ENCODE data around the gene DPEP3. TPM values are rescaled to one million over a fixed set of nuclear protein-coding genes. Genes with fewer than 3 reads are reported as not detected.
A peak's percentile ranks its signal among the peaks of the same experiment; 100 is the strongest.

DPEP3 gene
- total RNA-seq, 2 donors from 2014 or later, result not detected

DNA sequence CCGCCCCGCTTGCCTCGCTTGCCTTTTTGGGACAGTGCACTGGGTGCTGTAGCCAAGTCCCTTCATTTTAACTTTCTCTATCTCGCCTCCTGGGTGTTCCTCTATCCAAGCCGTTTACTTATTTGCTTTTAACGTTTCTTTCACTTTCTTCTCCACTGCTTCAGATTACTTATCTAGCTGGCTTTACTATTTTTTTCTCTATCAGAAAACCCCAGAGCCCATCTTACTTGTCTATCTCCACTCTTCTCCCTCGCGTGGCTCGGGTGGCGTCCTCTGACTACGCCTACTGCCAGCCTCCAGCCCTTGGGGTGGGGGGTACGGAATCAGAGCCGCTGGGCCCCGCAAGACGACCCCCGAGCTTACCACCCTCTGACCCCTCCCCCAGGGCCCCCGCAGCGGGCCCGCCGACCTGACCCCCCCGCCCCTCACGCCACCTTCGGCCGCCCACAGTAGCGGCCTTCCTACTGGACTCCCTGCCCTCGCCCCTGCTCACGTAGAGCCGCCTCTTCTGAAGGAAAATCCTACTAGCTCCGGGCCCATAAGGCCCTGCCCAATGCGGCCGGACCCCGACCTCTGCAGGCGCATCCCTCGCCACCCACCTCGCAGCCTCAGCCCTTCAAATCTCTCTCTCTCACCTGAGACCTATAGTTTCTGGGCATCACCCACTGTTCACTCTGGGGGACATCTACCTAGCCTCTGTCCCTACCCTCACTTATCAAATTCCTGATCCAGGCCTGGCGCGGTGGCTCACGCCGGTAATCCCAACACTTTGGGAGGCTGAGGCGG lies 10.9 kb downstream of the DPEP3 start:
- peak overlapping the region; percentile 88 to 99 for H3K4me3 ChIP-seq
- H3K27me3 ChIP-seq, result no peaks in the 10 kb centered on the region
- TF ChIP-seq, protein P1, sequence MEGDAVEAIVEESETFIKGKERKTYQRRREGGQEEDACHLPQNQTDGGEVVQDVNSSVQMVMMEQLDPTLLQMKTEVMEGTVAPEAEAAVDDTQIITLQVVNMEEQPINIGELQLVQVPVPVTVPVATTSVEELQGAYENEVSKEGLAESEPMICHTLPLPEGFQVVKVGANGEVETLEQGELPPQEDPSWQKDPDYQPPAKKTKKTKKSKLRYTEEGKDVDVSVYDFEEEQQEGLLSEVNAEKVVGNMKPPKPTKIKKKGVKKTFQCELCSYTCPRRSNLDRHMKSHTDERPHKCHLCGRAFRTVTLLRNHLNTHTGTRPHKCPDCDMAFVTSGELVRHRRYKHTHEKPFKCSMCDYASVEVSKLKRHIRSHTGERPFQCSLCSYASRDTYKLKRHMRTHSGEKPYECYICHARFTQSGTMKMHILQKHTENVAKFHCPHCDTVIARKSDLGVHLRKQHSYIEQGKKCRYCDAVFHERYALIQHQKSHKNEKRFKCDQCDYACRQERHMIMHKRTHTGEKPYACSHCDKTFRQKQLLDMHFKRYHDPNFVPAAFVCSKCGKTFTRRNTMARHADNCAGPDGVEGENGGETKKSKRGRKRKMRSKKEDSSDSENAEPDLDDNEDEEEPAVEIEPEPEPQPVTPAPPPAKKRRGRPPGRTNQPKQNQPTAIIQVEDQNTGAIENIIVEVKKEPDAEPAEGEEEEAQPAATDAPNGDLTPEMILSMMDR (IDR thresholded peaks at IDR 0.05), result no peak
- H3K9me3 ChIP-seq, result no peaks in the 10 kb centered on the region
- peak overlapping the region; percentile 96 to 99 for H3K27ac ChIP-seq
- DNase-seq (ENCODE audit: low spot score), result no peak
- H3K36me3 ChIP-seq, result peaks cover 8% of the 10 kb centered on the region
- peaks cover 0 to 40% of the 10 kb centered on the region in 2 donors for H3K4me1 ChIP-seq

DNA sequence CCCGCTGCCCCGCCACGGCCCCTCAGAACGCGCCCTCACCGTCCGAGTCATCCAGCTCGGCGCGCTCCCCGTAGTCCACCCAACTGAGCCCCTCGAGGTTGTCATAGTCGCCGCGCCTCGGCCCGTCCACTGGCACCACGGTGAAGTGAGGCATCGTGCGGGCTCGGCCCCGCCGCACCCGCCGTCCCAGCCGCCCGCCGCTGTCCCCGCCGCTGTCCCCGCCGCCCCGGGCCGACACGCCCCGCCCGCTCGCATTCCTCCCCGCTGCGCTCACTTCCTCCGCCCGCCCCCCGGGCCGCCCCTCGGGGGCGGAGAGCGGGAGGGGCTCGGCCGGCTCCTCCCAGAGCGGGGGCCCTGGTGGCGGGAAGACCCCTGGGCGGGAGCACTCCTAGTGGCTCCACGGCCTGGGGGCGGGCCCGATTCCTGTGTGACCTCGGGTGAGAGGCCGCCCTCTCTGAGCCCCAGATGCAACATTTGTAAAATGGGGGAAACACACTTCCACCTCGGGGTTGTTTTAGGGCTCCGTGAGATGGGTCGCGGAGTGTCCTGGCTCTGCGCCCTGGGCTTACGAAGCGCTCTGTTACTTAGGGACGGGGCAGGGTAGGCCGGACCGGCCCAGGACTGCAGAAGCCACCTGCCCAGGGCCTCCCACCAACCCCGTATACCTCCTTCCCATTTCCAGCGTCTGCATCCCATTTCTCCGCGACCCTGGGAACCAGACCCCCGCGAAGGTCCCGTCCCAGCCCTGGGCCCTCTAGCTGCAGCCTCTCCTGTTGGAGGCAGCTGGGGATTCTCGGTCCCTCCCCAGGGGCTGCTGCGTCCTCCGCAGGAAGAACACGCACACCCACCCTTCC lies 11.7 kb downstream of the DPEP3 start, which contains the start of gene SLC12A4:
Gene SLC12A4, minus strand, starts transcription at position 238 of the 854 bp plus-strand sequence. Its CDS starts 84 bp downstream, at position 154.
- Histone ChIP-seq H3K9me3 (no peaks in the 10 kb centered on the region), H3K4me3 (peak within 1 kb of the TSS; percentile 88 to 99), H3K27ac (peak within 1 kb of the TSS; percentile 96 to 99), H3K4me1 (peaks cover 0 to 49% of the 10 kb centered on the region in 2 donors), H3K36me3 (peaks cover 9% of the 10 kb centered on the region), H3K27me3 (no peaks in the 10 kb centered on the region)
- peak; percentile 85 for DNase-seq (ENCODE audit: low spot score)
- TF ChIP-seq, protein P1 (IDR thresholded peaks at IDR 0.05), result peak in 1 of 2 donors; percentile 22

DNA sequence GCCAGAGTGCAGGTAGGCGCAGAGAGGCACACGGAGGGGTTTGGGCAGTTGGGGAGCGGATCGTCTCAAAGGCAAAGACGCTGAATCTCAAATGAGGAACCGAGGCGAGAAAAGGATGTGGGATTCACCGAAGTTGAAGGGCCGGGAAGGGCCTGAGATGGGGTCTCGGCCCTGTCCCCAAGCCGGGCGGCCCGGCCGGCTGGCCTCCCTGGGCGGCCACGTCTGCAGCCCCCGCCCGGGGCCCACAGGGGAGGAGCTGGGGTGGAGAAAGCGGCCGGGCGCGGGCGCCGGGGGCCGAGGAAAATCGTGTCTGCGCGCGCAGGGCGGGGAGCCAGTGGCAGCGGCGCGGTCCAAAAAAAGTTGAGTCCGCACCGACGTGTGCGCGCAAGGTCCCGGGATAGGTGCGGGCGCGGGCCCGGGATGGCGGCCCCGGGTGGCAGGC lies 12.3 kb downstream of the DPEP3 start:
- H3K36me3 ChIP-seq, result peaks cover 16% of the 10 kb centered on the region
- TF ChIP-seq, protein P1 (IDR thresholded peaks at IDR 0.05), result no peak
- H3K9me3 ChIP-seq, result no peaks in the 10 kb centered on the region
- peaks cover 0 to 55% of the 10 kb centered on the region in 2 donors for H3K4me1 ChIP-seq
- H3K27ac ChIP-seq, result peak overlapping the region; percentile 96 to 99
- H3K4me3 ChIP-seq, result peak overlapping the region; percentile 88 to 99
- no peak for DNase-seq (ENCODE audit: low spot score)
- no peaks in the 10 kb centered on the region for H3K27me3 ChIP-seq

DNA sequence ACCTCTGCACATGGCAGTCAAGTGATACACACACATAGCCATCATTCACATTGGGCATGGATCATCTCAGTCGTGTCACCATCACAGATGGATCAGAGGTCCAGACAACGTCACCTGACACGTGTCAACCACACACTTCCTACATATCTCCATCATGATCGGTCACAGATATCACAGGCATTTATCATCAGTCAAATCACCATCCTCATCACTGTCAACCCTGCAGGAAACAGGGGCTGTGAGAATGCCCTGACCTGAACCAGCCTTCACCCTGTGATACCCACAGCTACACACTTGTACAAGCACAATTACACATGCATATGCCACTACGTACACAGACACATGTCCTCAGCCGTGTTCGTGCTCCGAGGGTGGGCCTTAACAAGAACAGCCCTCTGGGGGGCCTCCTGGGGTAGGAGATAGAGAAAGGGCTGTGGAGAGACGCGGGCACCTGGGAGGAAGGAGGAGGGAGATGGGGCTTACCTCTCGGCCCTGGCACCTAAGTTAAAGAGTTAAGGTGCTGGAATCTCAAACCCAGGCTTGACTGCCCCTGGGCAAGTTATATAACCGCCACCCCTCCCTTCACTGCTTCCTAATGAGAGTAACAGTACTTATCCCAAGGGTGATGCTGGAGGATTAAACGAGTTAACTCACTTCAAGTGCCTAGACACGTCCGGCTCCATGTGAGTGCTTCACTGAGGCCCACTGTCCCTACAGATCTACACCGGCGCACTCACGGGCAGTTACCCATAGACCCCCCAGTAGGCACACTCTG lies 12.9 kb downstream of the DPEP3 start:
- TF ChIP-seq, protein P1 (IDR thresholded peaks at IDR 0.05), result no peak
- H3K36me3 ChIP-seq, result peaks cover 22% of the 10 kb centered on the region
- no peaks in the 10 kb centered on the region for H3K9me3 ChIP-seq
- H3K4me1 ChIP-seq, result peaks cover 0 to 61% of the 10 kb centered on the region in 2 donors
- H3K27me3 ChIP-seq, result no peaks in the 10 kb centered on the region
- peak overlapping the region; percentile 88 to 99 for H3K4me3 ChIP-seq
- no peak for DNase-seq (ENCODE audit: low spot score)
- peak overlapping the region; percentile 96 to 99 for H3K27ac ChIP-seq

DNA sequence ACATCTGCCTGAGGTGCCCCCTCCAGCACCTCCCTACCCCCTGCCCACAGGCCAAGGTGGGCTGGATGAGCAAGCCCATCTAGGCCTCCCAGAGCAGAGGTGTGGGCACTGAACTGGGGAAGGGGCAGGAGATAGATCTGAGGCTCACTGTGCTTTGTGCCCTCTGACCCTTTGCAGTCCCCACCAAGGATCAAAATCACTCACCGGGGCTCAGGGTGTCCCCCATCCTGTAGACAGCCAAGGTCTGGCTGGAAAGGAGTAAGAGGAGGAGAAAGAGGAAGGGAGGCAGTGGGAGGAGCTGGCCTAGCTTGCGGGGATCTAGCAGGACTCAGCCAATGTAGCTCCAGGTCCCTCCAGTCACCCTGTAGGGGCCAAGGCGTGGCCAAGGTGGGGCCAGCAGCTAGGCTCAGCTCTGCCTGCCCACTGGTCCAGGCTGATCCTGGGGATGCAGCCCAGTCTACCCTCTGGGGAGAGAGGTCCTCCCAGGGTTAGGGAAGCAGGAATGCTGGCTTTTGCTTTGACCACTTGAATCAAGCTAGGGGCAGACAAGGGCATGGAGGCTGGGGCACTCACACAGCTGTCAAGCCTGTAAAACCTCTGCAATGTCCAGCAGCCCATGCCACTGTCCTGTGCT lies 13.6 kb downstream of the DPEP3 start:
- peak overlapping the region; percentile 88 to 99 for H3K4me3 ChIP-seq
- H3K27ac ChIP-seq, result peak overlapping the region; percentile 96 to 99
- DNase-seq (ENCODE audit: low spot score), result no peak
- no peaks in the 10 kb centered on the region for H3K27me3 ChIP-seq
- peaks cover 0 to 68% of the 10 kb centered on the region in 2 donors for H3K4me1 ChIP-seq
- no peaks in the 10 kb centered on the region for H3K9me3 ChIP-seq
- H3K36me3 ChIP-seq, result peaks cover 29% of the 10 kb centered on the region
- TF ChIP-seq, protein P1 (IDR thresholded peaks at IDR 0.05), result no peak

All from right atrium auricular region (tissue), 2 donors.